Neural cell (in vitro differentiated cells): ENCODE data around the gene FBXO46. TPM values are rescaled to one million over a fixed set of nuclear protein-coding genes. Genes with fewer than 3 reads are reported as not detected.

Experiments
- H2AFZ ChIP-seq: fragments of 200-600, 300-800 bp; sonication (generic), shearing (Covaris generic); 2 replicates; pipeline ENCODE4 v1.6.0; 2014; ENCODE audit warnings: low read depth, mild to moderate bottlenecking, antibody characterized with exemption, low read length, moderate library complexity
- H3F3A ChIP-seq: fragments of 200-600 bp; shearing (Covaris generic); 2 replicates; pipeline ENCODE4 v1.6.1; 2016; ENCODE audit warnings: mild to moderate bottlenecking, moderate library complexity, mixed read lengths, antibody characterized with exemption, low read length; ENCODE audit not compliant: insufficient read depth, poor library complexity, severe bottlenecking
- H3K27ac ChIP-seq: fragments of 200-600, 300-800 bp; sonication (generic), shearing (Covaris generic); 2 replicates; pipeline ENCODE4 v1.5.1; 2014; ENCODE audit warnings: mild to moderate bottlenecking, low read length, moderate library complexity
- H3K27me3 ChIP-seq: fragments of 300-800, 200-600 bp; sonication (generic), shearing (Covaris generic); 2 replicates; pipeline ENCODE4 v1.6.0; 2014; ENCODE audit warnings: mild to moderate bottlenecking, low read depth, low read length, moderate library complexity; ENCODE audit not compliant: insufficient read depth
- H3K36me3 ChIP-seq: fragments of 300-800, 200-600 bp; sonication (generic), shearing (Covaris generic); 2 replicates; pipeline ENCODE4 v1.5.1; 2014; ENCODE audit warnings: mild to moderate bottlenecking, antibody characterized with exemption, low read length, moderate library complexity; ENCODE audit not compliant: insufficient read depth
- H3K4me2 ChIP-seq: fragments of 300-800, 200-600 bp; sonication (generic), shearing (Covaris generic); 2 replicates; pipeline ENCODE4 v1.6.0; 2014; ENCODE audit warnings: mild to moderate bottlenecking, low read length
- H3K4me3 ChIP-seq: fragments of 300-800, 200-600 bp; sonication (generic), shearing (Covaris generic); 2 replicates; pipeline ENCODE4 v1.5.1; 2014; ENCODE audit warnings: mild to moderate bottlenecking, low read length, moderate library complexity
- H3K79me2 ChIP-seq: fragments of 200-600 bp; shearing (Covaris generic); replicated peaks from 2 replicates; pipeline ENCODE4 v1.6.0; 2014; ENCODE audit warnings: mild to moderate bottlenecking, low read length, moderate library complexity; ENCODE audit not compliant: insufficient read depth
- H3K9ac ChIP-seq: fragments of 300-800, 200-600 bp; sonication (generic), shearing (Covaris generic); 2 replicates; pipeline ENCODE4 v1.6.1; 2016; ENCODE audit warnings: mild to moderate bottlenecking, low read length, mixed read lengths
- H3K9me2 ChIP-seq: fragments of 200-600 bp; shearing (Covaris generic); 2 replicates; pipeline ENCODE4 v1.6.1; 2016; ENCODE audit warnings: mild to moderate bottlenecking, low read length, mixed read lengths; ENCODE audit not compliant: insufficient read depth
- H3K9me3 ChIP-seq: fragments of 200-600, 300-800 bp; sonication (generic), shearing (Covaris generic); 2 replicates; pipeline ENCODE4 v1.6.1; 2016; ENCODE audit warnings: mild to moderate bottlenecking, mixed run types, low read length, moderate library complexity, mixed read lengths
- H4K20me1 ChIP-seq: fragments of 200-600 bp; shearing (Covaris generic); 2 replicates; pipeline ENCODE4 v1.6.1; 2016; ENCODE audit warnings: mild to moderate bottlenecking, mixed run types; ENCODE audit not compliant: insufficient read depth
- CTCF ChIP-seq: fragments of 450-650 bp; IDR thresholded peaks from 2 replicates; pipeline ENCODE4 v1.5.1; 2014; ENCODE audit warnings: antibody characterized with exemption, mild to moderate bottlenecking, moderate library complexity; ENCODE audit not compliant: poor library complexity, severe bottlenecking
- EP300 ChIP-seq: fragments of 450-650 bp; conservative IDR thresholded peaks from 2 replicates; pipeline ENCODE4 v1.6.1; 2014; ENCODE audit warnings: antibody characterized with exemption, mild to moderate bottlenecking, moderate library complexity; ENCODE audit not compliant: poor library complexity, severe bottlenecking
- EZH2 ChIP-seq: fragments of 200-600, 300-800 bp; shearing (Covaris generic), sonication (generic); IDR thresholded peaks from 2 replicates; pipeline ENCODE4 v1.6.1; 2014; ENCODE audit warnings: antibody characterized with exemption, low read length, borderline replicate concordance, mild to moderate bottlenecking; ENCODE audit not compliant: insufficient read depth, poor library complexity, severe bottlenecking
- MXI1 ChIP-seq: fragments of 450-650 bp; conservative IDR thresholded peaks from 2 replicates; pipeline ENCODE4 v1.6.1; 2014; ENCODE audit warnings: antibody characterized with exemption, mild to moderate bottlenecking; ENCODE audit not compliant: poor library complexity, severe bottlenecking
- POLR2AphosphoS5 ChIP-seq: IDR thresholded peaks from 2 replicates; pipeline ENCODE4 v1.6.1; 2012
- RAD21 ChIP-seq: fragments of 450-650 bp; conservative IDR thresholded peaks from 2 replicates; pipeline ENCODE4 v1.6.1; 2014; ENCODE audit warnings: antibody characterized with exemption, mild to moderate bottlenecking, moderate library complexity
- REST ChIP-seq: IDR thresholded peaks from 2 replicates; pipeline ENCODE4 v1.6.1; 2012; ENCODE audit warnings: borderline replicate concordance
- SMC3 ChIP-seq: fragments of 450-650 bp; conservative IDR thresholded peaks from 2 replicates; pipeline ENCODE4 v1.6.1; 2014; ENCODE audit warnings: antibody characterized with exemption, mild to moderate bottlenecking, moderate library complexity; ENCODE audit not compliant: poor library complexity
- TAF1 ChIP-seq: IDR thresholded peaks from 2 replicates; pipeline ENCODE4 v1.6.1; 2012; ENCODE audit warnings: low read depth
- polyA plus RNA-seq: library from polyadenylated mRNA; depleted of rRNA; stranded (reverse); fragments of >200 nt; gene quantifications from 2 replicates; pipeline ENCODE4 v1.2.3, GENCODE V29; 2014

The FBXO46 gene
- polyA plus RNA-seq, 1 donor from 2014 or later, result 12.5 TPM

- H3K27me3 ChIP-seq, result no peaks in the 10 kb centered on the region
- H3K27ac ChIP-seq, result no peak overlapping the region
- no peak overlapping the region for H2AFZ ChIP-seq
- H4K20me1 ChIP-seq, result no peaks in the 10 kb centered on the region
- H3F3A ChIP-seq, result no peaks in the 10 kb centered on the region
- H3K4me2 ChIP-seq, result no peak overlapping the region
- no peak overlapping the region for H3K9ac ChIP-seq
- H3K4me3 ChIP-seq, result no peak overlapping the region
- no peak for TF ChIP-seq EZH2
- TF ChIP-seq POLR2AphosphoS5, result no peak
- TF ChIP-seq EP300, result no peak
- no peak for TF ChIP-seq MXI1
- TF ChIP-seq REST, result no peak
- no peak for TF ChIP-seq RAD21
- no peak for TF ChIP-seq SMC3
- TF ChIP-seq CTCF, result no peak
- no peak for TF ChIP-seq TAF1
- H3K9me3 ChIP-seq, result no peaks in the 10 kb centered on the region
- H3K79me2 ChIP-seq, result no peaks in the 10 kb centered on the region
- H3K9me2 ChIP-seq, result no peaks in the 10 kb centered on the region
- no peaks in the 10 kb centered on the region for H3K36me3 ChIP-seq
These were observed 46.8 kb upstream of the FBXO46 start for GRCh38 chr19:45777395-45777961.

- Histone ChIP-seq H3K27me3 (no peaks in the 10 kb centered on the region), H4K20me1 (no peaks in the 10 kb centered on the region), H3K79me2 (no peaks in the 10 kb centered on the region), H3K4me2 (no peak overlapping the region), H3K4me3 (no peak overlapping the region), H2AFZ (no peak overlapping the region), H3K36me3 (no peaks in the 10 kb centered on the region), H3K9me2 (no peaks in the 10 kb centered on the region), H3K9me3 (no peaks in the 10 kb centered on the region), H3K9ac (no peak overlapping the region), H3F3A (no peaks in the 10 kb centered on the region), H3K27ac (no peak overlapping the region)
- TF ChIP-seq REST (no peak), SMC3 (no peak), MXI1 (no peak), TAF1 (no peak), EZH2 (no peak), CTCF (no peak)
These were observed 44.1 kb upstream of the FBXO46 start for GRCh38 chr19:45774765-45775164.
